Measurements from ENCODE around the gene COL6A6. TPM values are rescaled to one million over a fixed set of nuclear protein-coding genes. Genes with fewer than 3 reads are reported as not detected.

COL6A6 gene
- total and polyA plus RNA-seq, 2 experiments from 2014 or later = not detected

DNA sequence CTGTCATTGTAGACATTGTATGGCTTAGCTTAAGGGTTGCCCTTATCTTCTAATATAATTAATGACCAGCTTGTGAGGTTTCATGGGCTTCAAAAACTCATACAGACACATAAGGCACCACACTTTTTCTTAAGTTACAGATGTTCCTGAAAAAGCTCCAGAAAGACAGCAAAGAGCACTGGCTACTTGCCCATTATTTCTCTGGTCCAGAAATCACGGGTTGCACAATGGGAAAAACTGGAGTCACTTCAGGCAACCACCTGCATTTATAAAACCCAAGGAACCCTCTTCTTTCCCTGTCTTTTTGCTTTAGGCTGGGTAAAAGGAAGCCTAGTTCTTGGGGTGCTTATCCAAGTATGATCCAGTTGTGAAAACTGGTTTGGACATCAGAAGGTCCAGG is 2.3 kb upstream of the COL6A6 start:
- H4K20me1 ChIP-seq (ENCODE audit: insufficient read depth) = no peaks in the 10 kb centered on the region
- H3K9me3 ChIP-seq (ENCODE audit: low read depth) = no peaks in the 10 kb centered on the region
- H3K9me2 ChIP-seq (ENCODE audit: insufficient read depth) = no peaks in the 10 kb centered on the region
- in situ Hi-C loops (cut with MboI) = no loop called here
- H3K27me3 ChIP-seq (replicated peaks; ENCODE audit: insufficient read depth) = peaks cover 8% of the 10 kb centered on the region; the same call in 1 of the 2 replicates
- no peak for TF ChIP-seq EZH2 (IDR thresholded peaks at IDR 0.05; ENCODE audit: insufficient read depth, poor library complexity, severe bottlenecking)
- TF ChIP-seq EZH2phosphoT487 (IDR thresholded peaks at IDR 0.05; ENCODE audit: insufficient read depth, low read depth) = no peak
- H2AFZ ChIP-seq = no peak overlapping the region
- no peak overlapping the region for H3K9ac ChIP-seq
- H3K4me1 ChIP-seq (ENCODE audit: insufficient read depth) = no peaks in the 10 kb centered on the region
- WGBS, 2 experiments (ENCODE audit: low coverage in 1 of 2, low lambda C conversion rate in 2 of 2, missing lambda C conversion rate in 2 of 2) = 0 to 13% methylated on average over 1 of the region's 1 CpG
- no peak overlapping the region for H3K4me3 ChIP-seq
- H3K4me2 ChIP-seq (ENCODE audit: unreplicated experiment) = no peak overlapping the region
- no peaks in the 10 kb centered on the region for H3K79me2 ChIP-seq (ENCODE audit: insufficient read depth)
- H3K27ac ChIP-seq = no peak overlapping the region
- peak; percentile 6 for DNase-seq
- H3F3A ChIP-seq (ENCODE audit: insufficient read depth) = no peaks in the 10 kb centered on the region
- no peaks in the 10 kb centered on the region for H3K36me3 ChIP-seq (ENCODE audit: low read depth)

DNA sequence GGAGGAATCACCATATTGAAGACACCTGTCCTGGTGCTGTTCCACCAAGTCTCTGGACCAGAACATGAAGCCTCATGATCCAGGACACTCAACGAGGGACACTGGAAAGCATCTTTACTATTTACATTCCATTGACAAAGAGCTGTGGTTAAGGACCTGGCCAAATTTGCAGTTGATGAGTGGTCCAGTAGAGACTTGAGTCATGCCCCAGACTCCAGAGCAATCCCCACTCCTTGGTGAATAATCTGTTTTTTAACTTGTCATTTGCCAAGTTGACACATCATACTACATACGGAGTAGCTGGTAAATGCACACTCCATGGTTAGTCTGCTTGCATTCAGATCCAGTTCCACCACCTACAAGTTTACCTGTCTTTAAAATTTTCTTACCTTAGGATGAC is 1.2 kb upstream of the COL6A6 start:
- WGBS, 2 experiments (ENCODE audit: low coverage in 1 of 2, low lambda C conversion rate in 2 of 2, missing lambda C conversion rate in 2 of 2) = 4 to 6% methylated on average over 2 of the region's 2 CpGs
- H3F3A ChIP-seq (ENCODE audit: insufficient read depth) = no peaks in the 10 kb centered on the region
- H3K79me2 ChIP-seq (ENCODE audit: insufficient read depth) = no peaks in the 10 kb centered on the region
- no peak overlapping the region for H3K9ac ChIP-seq
- H3K4me3 ChIP-seq = no peak overlapping the region
- no peaks in the 10 kb centered on the region for H3K4me1 ChIP-seq (ENCODE audit: insufficient read depth)
- no peak overlapping the region for H2AFZ ChIP-seq
- no peaks in the 10 kb centered on the region for H4K20me1 ChIP-seq (ENCODE audit: insufficient read depth)
- DNase-seq = peak; percentile 71
- no peak overlapping the region for H3K27ac ChIP-seq
- H3K4me2 ChIP-seq (ENCODE audit: unreplicated experiment) = no peak overlapping the region
- H3K36me3 ChIP-seq (ENCODE audit: low read depth) = no peaks in the 10 kb centered on the region
- TF ChIP-seq EZH2 (IDR thresholded peaks at IDR 0.05; ENCODE audit: insufficient read depth, poor library complexity, severe bottlenecking) (no peak), EZH2phosphoT487 (IDR thresholded peaks at IDR 0.05; ENCODE audit: insufficient read depth, low read depth) (no peak)
- in situ Hi-C loops (cut with MboI) = no loop called here
- H3K9me3 ChIP-seq (ENCODE audit: low read depth) = no peaks in the 10 kb centered on the region
- H3K27me3 ChIP-seq (replicated peaks; ENCODE audit: insufficient read depth) = peaks cover 8% of the 10 kb centered on the region; the same call in 1 of the 2 replicates
- no peaks in the 10 kb centered on the region for H3K9me2 ChIP-seq (ENCODE audit: insufficient read depth)

DNA sequence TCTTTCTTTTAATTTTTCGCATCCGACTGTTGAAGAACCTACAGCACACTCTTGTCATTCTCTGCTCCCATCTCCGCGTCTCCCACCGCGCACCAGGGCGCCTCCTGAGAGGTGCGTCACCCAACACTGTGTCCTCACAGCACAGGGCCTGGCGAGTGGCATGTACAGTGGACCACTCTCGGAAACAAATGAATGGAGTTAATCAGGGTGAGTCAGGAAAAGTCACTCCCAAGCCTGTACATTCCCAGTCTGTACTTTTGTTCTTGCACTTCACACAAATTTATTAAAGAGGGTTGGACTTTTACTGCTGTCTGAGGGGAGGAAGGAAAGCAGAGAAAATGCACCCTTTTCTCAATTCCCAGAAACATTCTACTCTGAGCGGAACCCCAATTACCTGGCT is 625 bp downstream of the COL6A6 start:
- in situ Hi-C loops (cut with MboI) = no loop called here
- H3K9ac ChIP-seq = no peak overlapping the region
- H3K36me3 ChIP-seq (ENCODE audit: low read depth) = no peaks in the 10 kb centered on the region

DNA sequence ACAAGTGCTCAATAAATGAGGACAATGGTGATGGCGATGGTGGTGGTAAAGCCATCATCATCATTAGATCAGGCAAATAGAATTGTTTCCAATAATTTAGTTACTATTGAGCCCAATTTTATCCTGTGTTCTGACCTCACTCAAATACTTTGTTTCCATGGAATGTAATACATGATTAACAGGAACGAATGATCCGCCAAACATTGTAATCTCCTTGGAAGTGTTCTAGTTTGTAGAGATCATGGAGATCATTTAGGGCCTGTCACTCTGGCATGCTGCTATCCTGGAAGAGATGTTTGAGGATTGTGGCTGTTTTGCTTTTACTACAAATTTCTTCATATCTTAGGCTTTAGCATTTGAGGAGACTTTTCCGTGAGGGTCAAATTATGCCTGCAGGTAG is 2.8 kb downstream of the COL6A6 start:
- Histone ChIP-seq H3K9me3 (ENCODE audit: low read depth) (no peaks in the 10 kb centered on the region), H3K79me2 (ENCODE audit: insufficient read depth) (no peaks in the 10 kb centered on the region), H3K4me3 (no peak overlapping the region), H3K27ac (no peak overlapping the region), H3K9ac (no peak overlapping the region), H3K9me2 (ENCODE audit: insufficient read depth) (no peaks in the 10 kb centered on the region), H4K20me1 (ENCODE audit: insufficient read depth) (no peaks in the 10 kb centered on the region), H3K4me1 (ENCODE audit: insufficient read depth) (no peaks in the 10 kb centered on the region), H3K36me3 (ENCODE audit: low read depth) (no peaks in the 10 kb centered on the region), H3F3A (ENCODE audit: insufficient read depth) (no peaks in the 10 kb centered on the region), H3K27me3 (replicated peaks; ENCODE audit: insufficient read depth) (peaks cover 16% of the 10 kb centered on the region; the same call in 1 of the 2 replicates), H3K4me2 (ENCODE audit: unreplicated experiment) (no peak overlapping the region), H2AFZ (no peak overlapping the region)
- WGBS, 2 experiments (ENCODE audit: low coverage in 1 of 2, low lambda C conversion rate in 2 of 2, missing lambda C conversion rate in 2 of 2) = 34 to 43% methylated on average over 4 of the region's 4 CpGs
- in situ Hi-C loops (cut with MboI) = no loop called here
- no peak for TF ChIP-seq EZH2phosphoT487 (IDR thresholded peaks at IDR 0.05; ENCODE audit: insufficient read depth, low read depth)
- TF ChIP-seq EZH2 (IDR thresholded peaks at IDR 0.05; ENCODE audit: insufficient read depth, poor library complexity, severe bottlenecking) = no peak
- DNase-seq = no peak

More for the DNA sequence above, 625 bp downstream of the COL6A6 start:
- DNase-seq = peak; percentile 62
- H3K4me2 ChIP-seq (ENCODE audit: unreplicated experiment) = peak overlapping the region; percentile 68
- no peaks in the 10 kb centered on the region for H4K20me1 ChIP-seq (ENCODE audit: insufficient read depth)
- no peaks in the 10 kb centered on the region for H3K4me1 ChIP-seq (ENCODE audit: insufficient read depth)
- H2AFZ ChIP-seq = peak overlapping the region; percentile 54
- H3F3A ChIP-seq (ENCODE audit: insufficient read depth) = no peaks in the 10 kb centered on the region
- H3K27ac ChIP-seq = no peak overlapping the region
- no peaks in the 10 kb centered on the region for H3K9me3 ChIP-seq (ENCODE audit: low read depth)
- whole genome bisulfite sequencing, 2 experiments (ENCODE audit: low coverage in 1 of 2, low lambda C conversion rate in 2 of 2, missing lambda C conversion rate in 2 of 2) = 1 to 3% methylated on average over 11 of the region's 11 CpGs
- H3K9me2 ChIP-seq (ENCODE audit: insufficient read depth) = no peaks in the 10 kb centered on the region
- TF ChIP-seq EZH2phosphoT487 (IDR thresholded peaks at IDR 0.05; ENCODE audit: insufficient read depth, low read depth) (no peak), EZH2 (IDR thresholded peaks at IDR 0.05; ENCODE audit: insufficient read depth, poor library complexity, severe bottlenecking) (no peak)
- no peaks in the 10 kb centered on the region for H3K79me2 ChIP-seq (ENCODE audit: insufficient read depth)
- H3K27me3 ChIP-seq (replicated peaks; ENCODE audit: insufficient read depth) = peaks cover 13% of the 10 kb centered on the region; the same call in 1 of the 2 replicates
- peak overlapping the region; percentile 54 for H3K4me3 ChIP-seq

DNA sequence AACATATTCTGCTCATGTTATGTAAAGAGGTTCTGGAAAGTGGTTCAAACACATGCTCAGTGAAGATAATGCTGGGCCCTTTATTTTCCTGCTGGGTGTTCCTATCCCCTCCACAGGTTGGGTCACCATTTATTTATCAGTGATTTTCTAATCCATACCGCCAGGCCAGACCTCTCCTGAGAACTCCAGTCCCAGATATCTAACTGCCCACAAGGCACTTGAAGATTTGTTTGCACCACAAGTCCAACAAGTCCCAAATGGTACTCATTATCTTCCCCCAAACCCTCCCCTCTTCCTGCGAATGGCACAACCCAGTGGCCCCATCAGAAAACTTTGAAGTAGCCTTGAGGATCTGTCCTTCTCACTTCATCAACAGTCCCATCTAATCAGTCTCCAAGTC is 5.4 kb downstream of the COL6A6 start:
- no peak for TF ChIP-seq EZH2 (IDR thresholded peaks at IDR 0.05; ENCODE audit: insufficient read depth, poor library complexity, severe bottlenecking)
- TF ChIP-seq EZH2phosphoT487 (IDR thresholded peaks at IDR 0.05; ENCODE audit: insufficient read depth, low read depth) = no peak
- H4K20me1 ChIP-seq (ENCODE audit: insufficient read depth) = no peaks in the 10 kb centered on the region
- WGBS, 2 experiments (ENCODE audit: low coverage in 1 of 2, low lambda C conversion rate in 2 of 2, missing lambda C conversion rate in 2 of 2) = 52 to 70% methylated on average over 2 of the region's 2 CpGs
- H3K9me2 ChIP-seq (ENCODE audit: insufficient read depth) = no peaks in the 10 kb centered on the region
- no peak overlapping the region for H3K4me3 ChIP-seq
- no peak for DNase-seq
- no peak overlapping the region for H3K27ac ChIP-seq
- in situ Hi-C loops (cut with MboI) = no loop called here
- H2AFZ ChIP-seq = no peak overlapping the region
- no peaks in the 10 kb centered on the region for H3K4me1 ChIP-seq (ENCODE audit: insufficient read depth)
- H3F3A ChIP-seq (ENCODE audit: insufficient read depth) = no peaks in the 10 kb centered on the region
- H3K36me3 ChIP-seq (ENCODE audit: low read depth) = no peaks in the 10 kb centered on the region
- no peaks in the 10 kb centered on the region for H3K9me3 ChIP-seq (ENCODE audit: low read depth)
- H3K79me2 ChIP-seq (ENCODE audit: insufficient read depth) = no peaks in the 10 kb centered on the region
- H3K9ac ChIP-seq = no peak overlapping the region
- H3K4me2 ChIP-seq (ENCODE audit: unreplicated experiment) = no peak overlapping the region
- H3K27me3 ChIP-seq (replicated peaks; ENCODE audit: insufficient read depth) = peaks cover 8% of the 10 kb centered on the region; the same call in 1 of the 2 replicates

All from GM23248 (cell line).